HCT116 (cell line): Measurements from ENCODE around the gene CADM3. TPM values are rescaled to one million over a fixed set of nuclear protein-coding genes. Genes with fewer than 3 reads are reported as not detected.

Source experiments
- ATAC-seq: fragments of 200-7000 bp; cut with Tn5 transposase; 2 replicates; pipeline ENCODE4 v1.9.1; 2020; ENCODE audit warnings: mild to moderate bottlenecking, moderate library complexity
- BruUV-seq: library from RNA; stranded (reverse); fragments of 400-500 nt; replicated peaks from 2 replicates; lab custom pipeline; 2021; lab: Mats Ljungman, UMichigan
- CTCF ChIA-PET: fragments of 300-600 bp; sonication (Branson Sonifier 250); formaldehyde crosslinking; loops from one replicate; lab custom pipeline; 2021; ENCODE audit warnings: antibody characterized with exemption; lab: Charles Lee
- POLR2A ChIA-PET: fragments of 300-600, 350-600 bp; sonication (Branson Sonifier 250); formaldehyde crosslinking; loops from one replicate; lab custom pipeline; 2021; ENCODE audit warnings: antibody characterized with exemption; lab: Charles Lee
- RAD21 ChIA-PET, 2 experiments: fragments of 300-600 bp; sonication (Branson Sonifier 250); formaldehyde crosslinking; loops; one replicate each; lab custom pipeline; 2023; ENCODE audit warnings: low total read pairs in 2 of 2; ENCODE audit not compliant: uncharacterized antibody in 2 of 2, unreplicated experiment in 2 of 2, low non-redundant PET in 1 of 2; lab: Charles Lee
- DNase-seq: peaks from one replicate; pipeline ENCODE4 v3.0.0-alpha.2; 2010; ENCODE audit warnings: low read depth, low spot score
- H2AFZ ChIP-seq: fragments of 200-600 bp; shearing (Covaris generic), sonication (generic); 2 replicates; pipeline ENCODE4 v1.6.1; 2017; ENCODE audit warnings: low read depth, mixed run types, mixed read lengths, antibody characterized with exemption, low read length; ENCODE audit not compliant: poor library complexity, severe bottlenecking
- H3K27ac ChIP-seq: 2 replicates; pipeline ENCODE4 v1.5.1; 2012; ENCODE audit warnings: low read depth, low read length
- H3K27me3 ChIP-seq: fragments of 200-600 bp; sonication (generic); 2 replicates; pipeline ENCODE4 v1.6.1; 2016; ENCODE audit warnings: mixed run types, low read length, mixed read lengths; ENCODE audit not compliant: insufficient read depth
- H3K36me3 ChIP-seq, 2 experiments: fragments of 200-500 bp in 1 of 2; fragments of 200-600 bp in 1 of 2; sonication (Bioruptor generic) in 1 of 2; sonication (generic) in 1 of 2; 2 replicates each; pipeline versions ENCODE4 v1.5.1 to v1.6.1; 2014 to 2016; ENCODE audit warnings: low read length in 2 of 2, inconsistent platforms in 1 of 2, mixed read lengths in 1 of 2, mixed run types in 1 of 2; ENCODE audit not compliant: insufficient read depth in 2 of 2, control insufficient read depth in 1 of 2
- H3K4me1 ChIP-seq, 2 experiments: fragments of 200-600 bp in 1 of 2; sonication (generic) in 1 of 2; 2 replicates each; pipeline versions ENCODE4 v1.5.1 to v1.6.1; 2012 to 2017; ENCODE audit warnings: low read length in 2 of 2, inconsistent platforms in 1 of 2, mild to moderate bottlenecking in 1 of 2, mixed read lengths in 1 of 2, mixed run types in 1 of 2, moderate library complexity in 1 of 2; ENCODE audit not compliant: insufficient read depth in 2 of 2, control insufficient read depth in 1 of 2
- H3K4me2 ChIP-seq: fragments of 200-600 bp; sonication (generic); 2 replicates; pipeline ENCODE4 v1.6.1; 2017; ENCODE audit warnings: mixed run types, low read length, mixed read lengths
- H3K4me3 ChIP-seq, 2 experiments: fragments of 200-600 bp in 1 of 2; sonication (generic) in 1 of 2; replicated peaks in 1 of 2; 2 replicates each; pipeline ENCODE4 v1.5.1; 2011 to 2016; ENCODE audit warnings: low read length in 2 of 2, control low read depth in 1 of 2, low read depth in 1 of 2, mild to moderate bottlenecking in 1 of 2, mixed read lengths in 1 of 2, mixed run types in 1 of 2
- H3K79me2 ChIP-seq: fragments of 200-600 bp; sonication (generic); 2 replicates; pipeline ENCODE4 v1.6.1; 2017; ENCODE audit warnings: mild to moderate bottlenecking, mixed run types, low read length, moderate library complexity, mixed read lengths; ENCODE audit not compliant: insufficient read depth
- H3K9ac ChIP-seq: fragments of 200-600 bp; sonication (generic); 2 replicates; pipeline ENCODE4 v1.6.1; 2016; ENCODE audit warnings: low read length, mixed read lengths
- H3K9me2 ChIP-seq: fragments of 200-600 bp; sonication (generic), shearing (Covaris generic); 2 replicates; pipeline ENCODE4 v1.6.1; 2017; ENCODE audit warnings: mixed run types, mild to moderate bottlenecking, moderate library complexity; ENCODE audit not compliant: insufficient read depth
- H3K9me3 ChIP-seq, 2 experiments: fragments of 200-500 bp in 1 of 2; fragments of 200-600 bp in 1 of 2; sonication (Bioruptor generic) in 1 of 2; sonication (generic) in 1 of 2; 2 replicates each; pipeline ENCODE4 v1.6.1; 2014 to 2017; ENCODE audit warnings: low read length in 2 of 2, mixed read lengths in 2 of 2, inconsistent platforms in 1 of 2, low read depth in 1 of 2, mild to moderate bottlenecking in 1 of 2, mixed run types in 1 of 2, moderate library complexity in 1 of 2; ENCODE audit not compliant: control insufficient read depth in 1 of 2, insufficient read depth in 1 of 2
- H4K20me1 ChIP-seq: fragments of 200-600 bp; sonication (generic), shearing (Covaris generic); 2 replicates; pipeline ENCODE4 v1.6.1; 2017; ENCODE audit warnings: mixed run types, mild to moderate bottlenecking, moderate library complexity; ENCODE audit not compliant: insufficient read depth
- CBX3 ChIP-seq: IDR thresholded peaks from 2 replicates; pipeline ENCODE4 v1.6.1; 2012; ENCODE audit warnings: low read depth
- EGR1 ChIP-seq: IDR thresholded peaks from 2 replicates; pipeline ENCODE4 v1.6.1; 2012; ENCODE audit warnings: low read depth
- EZH2phosphoT487 ChIP-seq: fragments of 200-600 bp; IDR thresholded peaks from 2 replicates; pipeline ENCODE4 v1.6.1; 2018; ENCODE audit warnings: antibody characterized with exemption, borderline replicate concordance
- FOSL1 ChIP-seq: IDR thresholded peaks from 2 replicates; pipeline ENCODE4 v1.6.1; 2012; ENCODE audit warnings: low read depth
- POLR2A ChIP-seq: IDR thresholded peaks from 2 replicates; pipeline ENCODE4 v1.7.0; 2011; ENCODE audit warnings: borderline replicate concordance; ENCODE audit not compliant: insufficient read depth, insufficient read length; ENCODE audit errors: extremely low read depth
- POLR2AphosphoS5 ChIP-seq: IDR thresholded peaks from 2 replicates; pipeline ENCODE4 v1.6.1; 2011; ENCODE audit warnings: mild to moderate bottlenecking, low read depth, low read length, moderate library complexity
- RAD21 ChIP-seq: IDR thresholded peaks from 2 replicates; pipeline ENCODE4 v1.6.1; 2012; ENCODE audit warnings: low read depth, mild to moderate bottlenecking
- SP1 ChIP-seq: IDR thresholded peaks from 2 replicates; pipeline ENCODE4 v1.6.1; 2012; ENCODE audit warnings: low read depth
- TCF7L2 ChIP-seq: IDR thresholded peaks from 2 replicates; pipeline ENCODE4 v1.7.0; 2011; ENCODE audit warnings: borderline replicate concordance, inconsistent platforms; ENCODE audit not compliant: insufficient read depth, insufficient read length; ENCODE audit errors: extremely low read depth
- ZFX ChIP-seq: fragments of 450-650 bp; IDR thresholded peaks from 2 replicates; pipeline ENCODE4 v1.6.1; 2017
- ZNF274 ChIP-seq: fragments of 200-500 bp; sonication (Bioruptor generic); IDR thresholded peaks from 2 replicates; pipeline ENCODE4 v1.6.1; 2014; ENCODE audit warnings: mild to moderate bottlenecking, low read depth, low read length, inconsistent platforms
- intact Hi-C: fragments of 100-400 bp; cut with micrococcal nuclease; formaldehyde crosslinking; loops from 2 replicates; pipeline ENCODE4 v1.10.0; 2022
- total RNA-seq: library from RNA; stranded (reverse); gene quantifications from one replicate; pipeline ENCODE4 v1.2.1, GENCODE V29; 2021; ENCODE audit not compliant: unreplicated experiment
- TF ChIP-seq, protein P1 (sequence below): IDR thresholded peaks from 2 replicates; pipeline ENCODE4 v1.6.1; 2011; ENCODE audit warnings: mild to moderate bottlenecking, low read length, moderate library complexity; ENCODE audit not compliant: insufficient replicate concordance; ENCODE audit errors: extremely low read depth
- TF ChIP-seq, protein P2 (sequence below): IDR thresholded peaks from 2 replicates; pipeline ENCODE4 v1.6.1; 2012
- TF ChIP-seq, protein P3 (sequence below): IDR thresholded peaks from 2 replicates; pipeline ENCODE4 v1.6.1; 2012

The CADM3 gene
- total RNA-seq, 1 experiment from 2014 or later: not detected

DNA sequence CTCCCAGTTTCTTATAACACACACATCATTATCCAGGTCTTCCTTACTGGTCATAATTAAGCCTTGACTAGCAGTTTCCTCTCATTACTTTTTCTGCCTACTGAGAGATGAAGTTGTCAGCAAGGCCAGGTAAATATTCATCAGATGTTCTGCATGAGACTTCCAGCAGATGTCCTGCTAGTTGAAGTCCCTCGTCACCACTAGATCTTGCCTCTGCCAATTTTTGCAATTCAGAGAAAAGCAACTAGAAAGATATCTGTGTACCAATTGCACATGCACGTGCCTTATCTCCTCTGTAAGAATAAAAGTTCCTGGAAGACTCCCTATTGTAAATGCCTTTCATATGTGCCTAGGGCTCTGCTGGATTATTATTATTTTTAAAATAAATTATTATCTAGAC is 51.6 kb downstream of the CADM3 start:
- H3K9ac ChIP-seq: no peak overlapping the region
- no peak for TF ChIP-seq EZH2phosphoT487
- TF ChIP-seq, protein P1, sequence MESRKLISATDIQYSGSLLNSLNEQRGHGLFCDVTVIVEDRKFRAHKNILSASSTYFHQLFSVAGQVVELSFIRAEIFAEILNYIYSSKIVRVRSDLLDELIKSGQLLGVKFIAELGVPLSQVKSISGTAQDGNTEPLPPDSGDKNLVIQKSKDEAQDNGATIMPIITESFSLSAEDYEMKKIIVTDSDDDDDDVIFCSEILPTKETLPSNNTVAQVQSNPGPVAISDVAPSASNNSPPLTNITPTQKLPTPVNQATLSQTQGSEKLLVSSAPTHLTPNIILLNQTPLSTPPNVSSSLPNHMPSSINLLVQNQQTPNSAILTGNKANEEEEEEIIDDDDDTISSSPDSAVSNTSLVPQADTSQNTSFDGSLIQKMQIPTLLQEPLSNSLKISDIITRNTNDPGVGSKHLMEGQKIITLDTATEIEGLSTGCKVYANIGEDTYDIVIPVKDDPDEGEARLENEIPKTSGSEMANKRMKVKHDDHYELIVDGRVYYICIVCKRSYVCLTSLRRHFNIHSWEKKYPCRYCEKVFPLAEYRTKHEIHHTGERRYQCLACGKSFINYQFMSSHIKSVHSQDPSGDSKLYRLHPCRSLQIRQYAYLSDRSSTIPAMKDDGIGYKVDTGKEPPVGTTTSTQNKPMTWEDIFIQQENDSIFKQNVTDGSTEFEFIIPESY: no peak
- H4K20me1 ChIP-seq: no peaks in the 10 kb centered on the region
- BruUV-seq: no TSS peak
- peaks cover 8% of the 10 kb centered on the region; the same call in 1 of the 2 replicates for H3K27me3 ChIP-seq
- ATAC-seq (no peak), DNase-seq (no peak)
- no peaks in the 10 kb centered on the region for H3K36me3 ChIP-seq
- intact Hi-C loops: no loop called here
- RAD21 ChIA-PET: no interaction called here
- H3K4me3 ChIP-seq: no peak overlapping the region
- no peak overlapping the region for H3K27ac ChIP-seq
- CTCF ChIA-PET: interaction anchor here (2.4 kb wide), 1 partner anchor 12 kb away, joined by 9 read pairs; no protein-coding TSS in a partner anchor
- H3K9me2 ChIP-seq: no peaks in the 10 kb centered on the region
- H3K79me2 ChIP-seq: no peaks in the 10 kb centered on the region
- POLR2A ChIA-PET: no interaction called here
- H2AFZ ChIP-seq: no peak overlapping the region
- no peaks in the 10 kb centered on the region for H3K9me3 ChIP-seq
- H3K4me2 ChIP-seq: no peak overlapping the region
- H3K4me1 ChIP-seq: no peaks in the 10 kb centered on the region

DNA sequence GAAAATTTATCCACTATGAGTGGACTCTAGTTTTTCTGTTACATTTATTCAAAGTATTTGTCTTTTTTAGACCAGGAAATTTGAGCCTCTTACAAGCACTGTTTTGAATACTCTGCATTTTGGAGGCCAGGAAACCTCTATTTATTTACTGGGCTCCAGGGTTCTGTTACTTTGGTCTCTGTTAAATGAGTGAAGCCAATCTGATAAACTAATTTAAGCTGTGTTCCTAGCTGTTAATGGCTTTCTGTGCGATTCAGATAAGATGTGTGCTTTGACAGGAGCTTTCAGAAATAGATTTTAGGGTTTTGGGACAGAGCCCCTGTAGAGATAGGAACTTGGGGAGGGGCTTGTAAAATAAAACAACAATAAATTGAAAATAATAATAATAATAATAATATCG is 57.1 kb downstream of the CADM3 start:
- Histone ChIP-seq H3K9ac (no peak overlapping the region), H3K4me1 (no peaks in the 10 kb centered on the region), H3K4me3 (no peak overlapping the region), H3K9me3 (no peaks in the 10 kb centered on the region), H4K20me1 (no peaks in the 10 kb centered on the region), H2AFZ (no peak overlapping the region), H3K27ac (no peak overlapping the region), H3K27me3 (peaks cover 10% of the 10 kb centered on the region; the same call in 1 of the 2 replicates), H3K9me2 (no peaks in the 10 kb centered on the region), H3K4me2 (no peak overlapping the region), H3K79me2 (no peaks in the 10 kb centered on the region), H3K36me3 (no peaks in the 10 kb centered on the region)
- POLR2A ChIA-PET: no interaction called here
- no peak for ATAC-seq
- RAD21 ChIA-PET: interaction anchor here in 1 of 2 experiments (0.7 kb wide), 1 partner anchor 132 kb away, joined by 3 read pairs; no protein-coding TSS in a partner anchor
- intact Hi-C loops: no loop called here
- CTCF ChIA-PET: no interaction called here
- DNase-seq: no peak
- no TSS peak for BruUV-seq
- TF ChIP-seq CBX3 (no peak), SP1 (no peak), TCF7L2 (no peak), POLR2A (no peak), POLR2AphosphoS5 (no peak), FOSL1 (no peak), ZNF274 (no peak), ZFX (no peak), RAD21 (no peak), EGR1 (no peak)
- TF ChIP-seq, protein P2, sequence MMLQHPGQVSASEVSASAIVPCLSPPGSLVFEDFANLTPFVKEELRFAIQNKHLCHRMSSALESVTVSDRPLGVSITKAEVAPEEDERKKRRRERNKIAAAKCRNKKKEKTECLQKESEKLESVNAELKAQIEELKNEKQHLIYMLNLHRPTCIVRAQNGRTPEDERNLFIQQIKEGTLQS: no peak
- TF ChIP-seq, protein P1: no peak
- TF ChIP-seq, protein P3, sequence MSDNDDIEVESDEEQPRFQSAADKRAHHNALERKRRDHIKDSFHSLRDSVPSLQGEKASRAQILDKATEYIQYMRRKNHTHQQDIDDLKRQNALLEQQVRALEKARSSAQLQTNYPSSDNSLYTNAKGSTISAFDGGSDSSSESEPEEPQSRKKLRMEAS: no peak
